Astrocyte (in vitro differentiated cells and primary cell): ENCODE data around the gene RSL24D1.
"Not testable (repeated sequence)": the region's sequence is repeated elsewhere in the genome, so short reads cannot be mapped to it uniquely, and the experiment has no call there.

Source experiments
- EZH2 ChIP-seq: IDR thresholded peaks from 2 replicates; pipeline ENCODE4 v1.6.1; 2012; ENCODE audit warnings: mild to moderate bottlenecking, low read length, inconsistent platforms; ENCODE audit not compliant: insufficient read depth
- TF ChIP-seq, protein P1 (sequence below): IDR thresholded peaks from 2 replicates; pipeline ENCODE4 v1.5.1; 2011; ENCODE audit warnings: low read depth, mild to moderate bottlenecking, inconsistent platforms, low read length, moderate library complexity; ENCODE audit not compliant: insufficient read depth

GRCh38 chr15:55143132-55143531 lies 53.6 kb downstream of the RSL24D1 start:
- TF ChIP-seq, protein P1, sequence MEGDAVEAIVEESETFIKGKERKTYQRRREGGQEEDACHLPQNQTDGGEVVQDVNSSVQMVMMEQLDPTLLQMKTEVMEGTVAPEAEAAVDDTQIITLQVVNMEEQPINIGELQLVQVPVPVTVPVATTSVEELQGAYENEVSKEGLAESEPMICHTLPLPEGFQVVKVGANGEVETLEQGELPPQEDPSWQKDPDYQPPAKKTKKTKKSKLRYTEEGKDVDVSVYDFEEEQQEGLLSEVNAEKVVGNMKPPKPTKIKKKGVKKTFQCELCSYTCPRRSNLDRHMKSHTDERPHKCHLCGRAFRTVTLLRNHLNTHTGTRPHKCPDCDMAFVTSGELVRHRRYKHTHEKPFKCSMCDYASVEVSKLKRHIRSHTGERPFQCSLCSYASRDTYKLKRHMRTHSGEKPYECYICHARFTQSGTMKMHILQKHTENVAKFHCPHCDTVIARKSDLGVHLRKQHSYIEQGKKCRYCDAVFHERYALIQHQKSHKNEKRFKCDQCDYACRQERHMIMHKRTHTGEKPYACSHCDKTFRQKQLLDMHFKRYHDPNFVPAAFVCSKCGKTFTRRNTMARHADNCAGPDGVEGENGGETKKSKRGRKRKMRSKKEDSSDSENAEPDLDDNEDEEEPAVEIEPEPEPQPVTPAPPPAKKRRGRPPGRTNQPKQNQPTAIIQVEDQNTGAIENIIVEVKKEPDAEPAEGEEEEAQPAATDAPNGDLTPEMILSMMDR: not testable (repeated sequence)
- TF ChIP-seq EZH2: not testable (repeated sequence)
